Measurements from ENCODE around the gene TMEM259.

TMEM259 gene

GRCh38 chr19:994516-994915 is 26.4 kb downstream of the TMEM259 start:
- H3K27ac ChIP-seq (replicated peaks) = no peak overlapping the region
- DNase-seq (ENCODE audit: low read depth in 1 of 2, low spot score in 1 of 2) = no peak
- no peak overlapping the region for H3K4me3 ChIP-seq (replicated peaks; ENCODE audit: insufficient read depth, low read length)
- TF ChIP-seq CTCF (IDR thresholded peaks at IDR 0.05; ENCODE audit: insufficient read depth, low read length) (no peak), REST (IDR thresholded peaks at IDR 0.05; ENCODE audit: insufficient replicate concordance, low read depth) (no peak), GABPA (IDR thresholded peaks at IDR 0.05; ENCODE audit: low read depth) (no peak), SPI1 (IDR thresholded peaks at IDR 0.05; ENCODE audit: borderline replicate concordance, low read depth) (no peak), POLR2AphosphoS5 (IDR thresholded peaks at IDR 0.05; ENCODE audit: low read depth) (no peak; the same call in 1 of the 2 replicates)
- peaks cover 29% of the 10 kb centered on the region for H3K27me3 ChIP-seq (ENCODE audit: insufficient read depth, poor library complexity, severe bottlenecking)

- Histone ChIP-seq H3K4me3 (replicated peaks; ENCODE audit: insufficient read depth, low read length) (no peak overlapping the region), H3K27ac (replicated peaks) (no peak overlapping the region), H3K27me3 (ENCODE audit: insufficient read depth, poor library complexity, severe bottlenecking) (peaks cover 24% of the 10 kb centered on the region)
- TF ChIP-seq GABPA (IDR thresholded peaks at IDR 0.05; ENCODE audit: low read depth) (no peak), SPI1 (IDR thresholded peaks at IDR 0.05; ENCODE audit: borderline replicate concordance, low read depth) (no peak), REST (IDR thresholded peaks at IDR 0.05; ENCODE audit: insufficient replicate concordance, low read depth) (no peak), POLR2AphosphoS5 (IDR thresholded peaks at IDR 0.05; ENCODE audit: low read depth) (no peak; the same call in 1 of the 2 replicates), CTCF (IDR thresholded peaks at IDR 0.05; ENCODE audit: insufficient read depth, low read length) (no peak)
- no peak for DNase-seq (ENCODE audit: low read depth in 1 of 2, low spot score in 1 of 2)
Measured at GRCh38 chr19:993831-994393, 27.0 kb downstream of the TMEM259 start.

GRCh38 chr19:993361-993830 is 27.5 kb downstream of the TMEM259 start:
- Histone ChIP-seq H3K4me3 (replicated peaks; ENCODE audit: insufficient read depth, low read length) (no peak overlapping the region), H3K27me3 (ENCODE audit: insufficient read depth, poor library complexity, severe bottlenecking) (peaks cover 20% of the 10 kb centered on the region), H3K27ac (replicated peaks) (no peak overlapping the region)
- DNase-seq (ENCODE audit: low read depth in 1 of 2, low spot score in 1 of 2) = no peak
- TF ChIP-seq REST (IDR thresholded peaks at IDR 0.05; ENCODE audit: insufficient replicate concordance, low read depth) (no peak), POLR2AphosphoS5 (IDR thresholded peaks at IDR 0.05; ENCODE audit: low read depth) (no peak), CTCF (IDR thresholded peaks at IDR 0.05; ENCODE audit: insufficient read depth, low read length) (no peak), SPI1 (IDR thresholded peaks at IDR 0.05; ENCODE audit: borderline replicate concordance, low read depth) (no peak), GABPA (IDR thresholded peaks at IDR 0.05; ENCODE audit: low read depth) (no peak)
